Heart left ventricle (tissue), 16 donors: ENCODE data around the gene GOT1. TPM values are rescaled to one million over a fixed set of nuclear protein-coding genes. Genes with fewer than 3 reads are reported as not detected.

Experiments used
- ATAC-seq, 4 donors: fragments of 200-7000 bp; cut with Tn5 transposase; one replicate each; pipeline ENCODE4 v1.9.1; 2020 to 2022; ENCODE audit warnings: moderate library complexity in 4 of 4, mild to moderate bottlenecking in 3 of 4, moderate number of reproducible peaks in 1 of 4
- DNase-seq, 5 donors: peaks; one replicate each; pipeline ENCODE4 v3.0.0-alpha.2; 2020
- H3K27ac ChIP-seq, 12 donors: fragments of 200-600 bp; sonication (generic) in 4 of 12; one replicate each; pipeline versions ENCODE4 v1.5.0 to v1.8.0; 2016 to 2022; ENCODE audit warnings: mild to moderate bottlenecking in 2 of 12
- H3K27me3 ChIP-seq, 9 donors: fragments of 200-600 bp; sonication (generic) in 2 of 9; one replicate each; pipeline versions ENCODE4 v1.5.1 to v1.8.0; 2016 to 2022; ENCODE audit warnings: mild to moderate bottlenecking in 3 of 9
- H3K36me3 ChIP-seq, 9 donors: fragments of 200-600 bp; sonication (generic) in 2 of 9; one replicate each; pipeline versions ENCODE4 v1.5.0 to v1.8.0; 2018 to 2022; ENCODE audit warnings: mild to moderate bottlenecking in 2 of 9
- H3K4me1 ChIP-seq, 12 donors: fragments of 200-600 bp; sonication (generic) in 4 of 12; one replicate each; pipeline versions ENCODE4 v1.5.0 to v1.8.0; 2016 to 2022; ENCODE audit warnings: mild to moderate bottlenecking in 3 of 12
- H3K4me3 ChIP-seq, 12 donors: fragments of 200-600 bp; sonication (generic) in 4 of 12; one replicate each; pipeline versions ENCODE4 v1.5.0 to v1.8.0; 2017 to 2022; ENCODE audit warnings: mild to moderate bottlenecking in 9 of 12, moderate library complexity in 4 of 12
- H3K9me3 ChIP-seq, 12 donors: fragments of 200-600 bp; sonication (generic) in 4 of 12; one replicate each; pipeline versions ENCODE4 v1.5.0 to v1.8.0; 2016 to 2022; ENCODE audit warnings: mild to moderate bottlenecking in 1 of 12
- CTCF ChIP-seq, 12 donors: fragments of 200-600 bp; sonication (generic) in 4 of 12; IDR thresholded peaks; one replicate each; pipeline versions ENCODE4 v1.5.0 to v1.8.0; 2018 to 2022; ENCODE audit warnings: antibody characterized with exemption in 12 of 12, mild to moderate bottlenecking in 5 of 12
- POLR2A ChIP-seq, 2 donors: fragments of 450-650 bp; IDR thresholded peaks; one replicate each; pipeline ENCODE4 v1.6.1; 2017; ENCODE audit warnings: antibody characterized with exemption in 2 of 2, mild to moderate bottlenecking in 2 of 2, moderate library complexity in 2 of 2
- WGBS, 4 donors: extraction: QIAGEN DNeasy Blood & Tissue Kit in 2 of 4; methylation state at CpG; one replicate each; pipeline versions ENCODE4 v1.1.5 to v1.1.7; 2013 to 2018; 5-methylcytosine and 5-hydroxymethylcytosine counted together
- intact Hi-C, 10 donors: fragments of 100-400 bp; cut with DNase I; formaldehyde crosslinking; loops; one replicate each; pipeline versions ENCODE4 v1.11.1 to v1.14.2; 2022
- polyA plus RNA-seq, 2 donors: library from polyadenylated mRNA; stranded (reverse); fragments of 200-250 nt; gene quantifications; one replicate each; pipeline ENCODE4 v1.2.3, GENCODE V29; 2013
- total RNA-seq, 9 donors: library from RNA; depleted of rRNA in 2 of 9; stranded (reverse); fragments of >200 nt in 2 of 9; fragmentation: NEBNext Ultra II Directional in 3 of 9; extraction: Animal tissue kit (Norgen Biotek cat#: 25700) in 3 of 9; gene quantifications; one replicate each; pipeline versions ENCODE4 v1.1.0 to v1.2.4, GENCODE V29; 2016 to 2023
- donor health status: ischemic (EF 13 %, LVEDD 7.1; RV severe dilation, severe dysfunction).
- donor health status: healthy with polysubstance abuse.
- donor health status: DM: no; HTN: yes; CAD: no.
- donor health status: DM: no; HTN: no; CAD: no.
- donor health status: ischemic (EF 25% LVEDD 6.9; RV normal size, moderate dysfunction).
- donor health status: ischemic (EF 25% LVEDD 5.7; RV mildly dilated, moderate dysfunction).
- donor health status: healthy.
- donor health status: DM: yes; HTN: yes; CAD: no.
- donor health status: ischemic (EF 35%, LVEDD 5.7; RV mildly dilated, moderate dysfunction).
- donor health status: nonischemic (EF 11% LVEDD 7.7; RV severe dilation, severe dysfunction).
- donor health status: DM: yes; HTN: yes; CAD: no.
- donor health status: PGD.
- donor health status: ischemic (EF 29% LVEDD 5.4; RV normal size, mild dysfunction).
- donor health status: nonischemic (EF 23%, LVEDD 6.1; RV moderate dilation, normal function).

GOT1 gene
- total and polyA plus RNA-seq, 11 donors, result 259 to 815 (median 505) TPM

- H3K9me3 ChIP-seq, result no peaks in the 10 kb centered on the region
- DNase-seq (no peak), ATAC-seq (no peak)
- H3K4me3 ChIP-seq, result no peak overlapping the region
- H3K4me1 ChIP-seq, result no peaks in the 10 kb centered on the region
- peaks cover 0 to 2% (median 0%) of the 10 kb centered on the region in 9 donors for H3K36me3 ChIP-seq
- TF ChIP-seq POLR2A (IDR thresholded peaks at IDR 0.05), result no peak
- intact Hi-C loops, result loop anchor here in 1 of 10 donors (5.0 kb wide), 1 partner anchor 153 kb away; no protein-coding TSS in a partner anchor
- 47 to 57% (median 54%) methylated on average over 16 of the region's 16 CpGs for WGBS, 4 donors
- peaks cover 0 to 16% (median 0%) of the 10 kb centered on the region in 9 donors for H3K27me3 ChIP-seq
- H3K27ac ChIP-seq, result no peak overlapping the region
Measured at GRCh38 chr10:99444383-99445045, 14.1 kb upstream of the GOT1 start.

DNA sequence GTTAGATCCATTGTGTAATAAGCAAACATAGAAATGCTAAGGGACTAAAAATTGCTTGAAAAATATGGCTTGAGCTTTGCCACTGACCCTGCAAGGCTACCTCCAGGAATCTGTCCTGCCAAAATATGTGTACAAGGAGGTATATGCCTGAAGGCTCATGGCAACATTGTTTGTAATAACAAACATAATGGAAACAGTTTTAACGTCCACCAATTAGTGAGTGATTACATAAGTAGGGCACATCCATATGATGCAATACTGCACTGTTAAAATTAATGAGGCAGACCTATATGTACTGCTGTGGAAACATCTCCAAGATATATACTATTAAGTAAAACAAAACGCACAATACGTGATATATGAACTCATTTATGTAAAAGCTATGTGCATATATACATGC is 13.1 kb upstream of the GOT1 start:
- no peak for ATAC-seq
- 81 to 87% (median 85%) methylated on average over 3 of the region's 3 CpGs for WGBS, 4 donors
- no peak for DNase-seq

DNA sequence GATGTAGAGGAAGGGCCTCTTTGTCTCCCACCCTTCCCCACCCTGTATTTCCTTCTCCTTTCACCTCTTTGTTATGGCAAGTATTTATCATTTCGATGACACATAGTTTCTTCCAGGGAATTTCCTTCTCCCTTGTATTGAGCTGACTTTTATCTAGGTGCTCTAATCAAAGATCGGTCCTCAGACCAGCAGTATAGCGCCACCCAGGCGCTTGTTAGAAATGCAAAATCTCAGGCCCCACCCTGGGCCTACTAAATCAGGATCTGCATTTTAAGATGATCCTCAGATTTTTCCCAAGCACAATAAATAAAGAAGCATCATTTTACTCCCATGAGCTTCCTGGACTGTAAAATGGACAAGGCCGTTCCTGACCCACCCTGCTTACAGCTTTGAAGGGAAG is 12.0 kb upstream of the GOT1 start:
- ATAC-seq (no peak), DNase-seq (no peak)
- Histone ChIP-seq H3K36me3 (peaks cover 0 to 20% (median 8%) of the 10 kb centered on the region in 9 donors), H3K4me1 (no peaks in the 10 kb centered on the region), H3K4me3 (no peak overlapping the region), H3K27me3 (peaks cover 0 to 8% (median 0%) of the 10 kb centered on the region in 9 donors), H3K9me3 (no peaks in the 10 kb centered on the region), H3K27ac (no peak overlapping the region)
- TF ChIP-seq POLR2A (IDR thresholded peaks at IDR 0.05), result no peak
- no peak for TF ChIP-seq CTCF (IDR thresholded peaks at IDR 0.05)
- WGBS, 4 donors, result 79 to 84% (median 82%) methylated on average over 5 of the region's 5 CpGs
- intact Hi-C loops, result no loop called here

More for the DNA sequence above, 13.1 kb upstream of the GOT1 start:
- TF ChIP-seq POLR2A (IDR thresholded peaks at IDR 0.05) (no peak), CTCF (IDR thresholded peaks at IDR 0.05) (no peak)
- no peak overlapping the region for H3K27ac ChIP-seq
- no peak overlapping the region for H3K4me3 ChIP-seq
- intact Hi-C loops, result no loop called here
- H3K27me3 ChIP-seq, result peaks cover 0 to 14% (median 0%) of the 10 kb centered on the region in 9 donors
- peaks cover 0 to 9% (median 0%) of the 10 kb centered on the region in 9 donors for H3K36me3 ChIP-seq
- no peaks in the 10 kb centered on the region for H3K4me1 ChIP-seq
- H3K9me3 ChIP-seq, result no peaks in the 10 kb centered on the region

DNA sequence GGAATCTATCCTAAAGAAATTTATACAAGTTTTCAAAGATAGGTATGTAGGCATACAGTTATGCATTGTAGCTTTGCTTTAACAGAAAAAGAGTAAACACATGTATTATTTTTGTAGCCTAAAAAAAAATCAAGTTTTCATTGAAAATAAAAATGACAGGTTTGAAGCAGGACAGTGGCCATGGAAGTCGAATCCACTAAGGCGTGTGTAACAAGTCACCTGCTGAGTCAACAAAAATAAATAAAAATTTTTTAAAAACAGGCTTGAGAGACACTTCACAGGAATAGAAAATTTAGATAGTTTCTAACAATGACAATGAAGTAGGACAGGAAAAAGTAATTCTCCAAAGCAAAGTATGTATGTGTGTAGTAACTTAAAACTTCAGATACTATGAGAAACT is 8.5 kb upstream of the GOT1 start:
- intact Hi-C loops, result loop anchor here in 5 of 10 donors (2.0 to 10.0 kb wide), 6 partner anchors 172 to 974 kb away; no protein-coding TSS in a partner anchor
- peaks cover 0 to 25% (median 9%) of the 10 kb centered on the region in 9 donors for H3K36me3 ChIP-seq
- ATAC-seq (no peak), DNase-seq (no peak)
- no peaks in the 10 kb centered on the region for H3K27me3 ChIP-seq
- TF ChIP-seq POLR2A (IDR thresholded peaks at IDR 0.05), result no peak
- TF ChIP-seq CTCF (IDR thresholded peaks at IDR 0.05), result no peak
- H3K27ac ChIP-seq, result no peak overlapping the region
- 90 to 96% (median 92%) methylated on average over 2 of the region's 2 CpGs for whole genome bisulfite sequencing, 4 donors
- no peak overlapping the region for H3K4me3 ChIP-seq
- peaks cover 0 to 21% (median 7%) of the 10 kb centered on the region in 12 donors for H3K4me1 ChIP-seq
- no peaks in the 10 kb centered on the region for H3K9me3 ChIP-seq
